Glutamatergic neuron (in vitro differentiated cells): Measurements from ENCODE around the gene CST3. TPM values are rescaled to one million over a fixed set of nuclear protein-coding genes. Genes with fewer than 3 reads are reported as not detected.

Experiments
- DNase-seq: peaks from one replicate; pipeline ENCODE4 v3.0.0; 2022
- H3K27ac Mint-ChIP-seq: one replicate; pipeline ENCODE4 v1.8.0; 2020; ENCODE audit warnings: mild to moderate bottlenecking, mixed read lengths, inconsistent platforms; ENCODE audit not compliant: unreplicated experiment
- H3K27me3 Mint-ChIP-seq: one replicate; pipeline ENCODE4 v1.8.0; 2020; ENCODE audit warnings: mild to moderate bottlenecking, moderate library complexity, mixed read lengths, inconsistent platforms; ENCODE audit not compliant: unreplicated experiment
- H3K36me3 Mint-ChIP-seq: one replicate; pipeline ENCODE4 v1.8.0; 2020; ENCODE audit warnings: mild to moderate bottlenecking, mixed read lengths, inconsistent platforms; ENCODE audit not compliant: unreplicated experiment
- H3K4me1 Mint-ChIP-seq: one replicate; pipeline ENCODE4 v1.8.0; 2020; ENCODE audit warnings: mild to moderate bottlenecking, low read depth, mixed read lengths, inconsistent platforms; ENCODE audit not compliant: unreplicated experiment
- H3K4me3 Mint-ChIP-seq: one replicate; pipeline ENCODE4 v1.8.0; 2020; ENCODE audit warnings: mild to moderate bottlenecking, mixed read lengths, inconsistent platforms; ENCODE audit not compliant: unreplicated experiment
- H3K9me3 Mint-ChIP-seq: one replicate; pipeline ENCODE4 v1.8.0; 2020; ENCODE audit warnings: mild to moderate bottlenecking, moderate library complexity, mixed read lengths, inconsistent platforms; ENCODE audit not compliant: unreplicated experiment
- total RNA-seq: library from RNA; stranded (reverse); fragmentation: NEBNext Ultra II Directional; extraction: Animal tissue kit (Norgen Biotek cat#: 25700); gene quantifications from one replicate; pipeline ENCODE4 v1.2.1, GENCODE V29; 2021; ENCODE audit not compliant: unreplicated experiment
- TF ChIP-seq, protein P1 (sequence below): fragments of 200-600 bp; sonication (generic); IDR thresholded peaks from one replicate; pipeline ENCODE4 v1.5.0; 2021; ENCODE audit not compliant: partially characterized antibody, unreplicated experiment

CST3 gene
- total RNA-seq, 1 donor from 2014 or later: 224 TPM

DNA sequence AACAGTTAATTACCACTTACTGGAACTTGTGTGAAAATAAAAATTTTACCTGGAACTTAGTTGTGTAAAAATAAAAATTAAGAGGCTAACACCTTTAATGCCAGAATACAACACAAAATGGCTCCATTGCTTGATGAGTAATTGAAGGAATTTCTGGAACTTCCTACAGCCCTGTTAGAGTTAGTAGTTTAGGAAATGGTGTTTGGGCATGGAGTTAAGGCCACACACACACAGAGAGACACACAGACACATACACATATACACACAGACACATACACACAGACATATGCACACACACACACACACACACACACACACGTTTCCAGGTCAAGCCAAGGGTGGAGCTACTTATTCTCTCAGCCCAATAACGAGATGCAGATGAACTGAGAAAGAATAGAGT is 20.6 kb upstream of the CST3 start:
- Mint-ChIP-seq H3K27me3 (peaks cover 1% of the 10 kb centered on the region), H3K4me1 (no peaks in the 10 kb centered on the region)

DNA sequence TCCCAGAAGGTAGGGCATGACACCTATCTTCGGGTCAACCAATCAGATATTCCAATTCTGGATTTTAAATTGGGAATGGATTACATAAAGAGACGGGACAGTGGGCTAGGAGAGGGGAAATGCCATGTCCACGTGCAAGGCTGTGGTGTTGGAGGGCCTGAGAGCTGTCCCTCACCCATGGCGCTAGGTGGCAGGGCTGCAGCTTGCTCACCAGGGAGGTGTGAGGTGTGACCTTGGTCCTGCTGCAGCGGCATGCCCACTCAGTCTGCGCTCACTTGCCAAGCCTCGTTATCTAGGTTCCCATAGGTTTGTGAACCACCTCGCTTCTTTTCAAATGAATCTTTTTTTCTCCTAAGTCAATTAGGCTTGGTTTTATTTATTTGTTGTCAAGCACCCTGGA is 19.4 kb upstream of the CST3 start:
- Mint-ChIP-seq H3K4me1 (no peaks in the 10 kb centered on the region), H3K4me3 (no peak overlapping the region), H3K27me3 (peaks cover 2% of the 10 kb centered on the region), H3K36me3 (no peaks in the 10 kb centered on the region), H3K9me3 (peaks cover 2% of the 10 kb centered on the region), H3K27ac (no peak overlapping the region)
- TF ChIP-seq, protein P1, sequence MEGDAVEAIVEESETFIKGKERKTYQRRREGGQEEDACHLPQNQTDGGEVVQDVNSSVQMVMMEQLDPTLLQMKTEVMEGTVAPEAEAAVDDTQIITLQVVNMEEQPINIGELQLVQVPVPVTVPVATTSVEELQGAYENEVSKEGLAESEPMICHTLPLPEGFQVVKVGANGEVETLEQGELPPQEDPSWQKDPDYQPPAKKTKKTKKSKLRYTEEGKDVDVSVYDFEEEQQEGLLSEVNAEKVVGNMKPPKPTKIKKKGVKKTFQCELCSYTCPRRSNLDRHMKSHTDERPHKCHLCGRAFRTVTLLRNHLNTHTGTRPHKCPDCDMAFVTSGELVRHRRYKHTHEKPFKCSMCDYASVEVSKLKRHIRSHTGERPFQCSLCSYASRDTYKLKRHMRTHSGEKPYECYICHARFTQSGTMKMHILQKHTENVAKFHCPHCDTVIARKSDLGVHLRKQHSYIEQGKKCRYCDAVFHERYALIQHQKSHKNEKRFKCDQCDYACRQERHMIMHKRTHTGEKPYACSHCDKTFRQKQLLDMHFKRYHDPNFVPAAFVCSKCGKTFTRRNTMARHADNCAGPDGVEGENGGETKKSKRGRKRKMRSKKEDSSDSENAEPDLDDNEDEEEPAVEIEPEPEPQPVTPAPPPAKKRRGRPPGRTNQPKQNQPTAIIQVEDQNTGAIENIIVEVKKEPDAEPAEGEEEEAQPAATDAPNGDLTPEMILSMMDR: no peak
- no peak for DNase-seq

More for the DNA sequence above, 20.6 kb upstream of the CST3 start:
- Mint-ChIP-seq H3K36me3 (no peaks in the 10 kb centered on the region), H3K9me3 (peaks cover 2% of the 10 kb centered on the region), H3K27ac (no peak overlapping the region), H3K4me3 (no peak overlapping the region)
- no peak for DNase-seq
- TF ChIP-seq, protein P1: no peak

DNA sequence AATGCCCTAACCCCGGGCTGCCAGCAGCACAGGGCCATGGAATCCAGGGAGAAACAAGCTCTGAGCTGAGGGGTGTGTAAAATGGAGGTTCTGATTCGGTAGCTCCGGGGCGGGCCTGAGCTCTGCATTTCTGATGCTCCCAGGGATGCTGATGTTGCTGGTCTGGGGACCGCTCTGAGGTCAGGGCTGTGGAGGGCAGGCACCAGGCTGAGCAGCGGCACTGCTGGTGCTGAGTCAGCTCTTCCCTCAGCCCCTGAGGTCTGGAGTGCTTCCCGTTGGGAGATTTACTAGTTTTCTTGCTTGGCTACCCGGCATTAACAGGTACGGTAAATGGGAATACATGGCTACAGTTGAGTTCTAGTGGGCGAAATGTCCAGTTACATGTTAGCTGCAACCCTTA is 18.6 kb upstream of the CST3 start:
- Mint-ChIP-seq H3K9me3 (peaks cover 2% of the 10 kb centered on the region), H3K4me3 (no peak overlapping the region), H3K36me3 (no peaks in the 10 kb centered on the region), H3K4me1 (no peaks in the 10 kb centered on the region), H3K27me3 (peaks cover 2% of the 10 kb centered on the region), H3K27ac (no peak overlapping the region)
- TF ChIP-seq, protein P1: no peak
- DNase-seq: no peak

DNA sequence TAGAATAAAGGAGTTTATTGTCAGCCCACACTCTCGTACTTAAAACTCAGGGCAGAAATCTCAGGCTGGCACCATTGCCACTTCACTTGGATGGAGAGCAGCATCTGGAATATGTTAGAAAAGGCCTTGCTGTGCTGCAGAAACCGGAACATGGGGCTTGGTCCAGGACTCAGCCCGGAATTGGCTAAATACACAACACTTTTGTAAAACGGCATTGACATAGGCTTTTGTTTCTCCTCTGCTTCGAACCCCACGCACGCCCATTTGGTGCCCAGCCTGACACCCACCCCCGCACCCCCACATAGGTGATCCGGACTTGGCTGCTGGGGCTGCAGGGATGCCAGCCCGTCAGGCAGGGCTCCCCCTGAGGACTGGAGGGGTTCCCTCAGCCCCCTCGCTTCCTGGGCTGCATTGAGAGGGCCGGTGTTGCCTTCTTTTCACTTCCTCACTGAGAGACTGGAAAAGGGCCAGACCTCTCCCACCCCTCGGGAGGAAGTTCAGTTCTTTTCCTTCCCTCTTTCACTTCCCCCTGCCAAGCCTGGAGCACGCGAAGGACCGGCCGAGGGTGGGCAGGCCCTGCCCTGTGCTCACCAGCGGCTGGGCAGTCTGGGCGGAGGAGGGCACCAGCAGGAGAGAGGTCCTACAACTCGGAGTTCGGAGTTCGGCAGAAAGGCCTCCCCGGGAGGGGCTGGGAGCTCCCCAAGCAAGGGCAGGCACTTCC is 17.9 kb upstream of the CST3 start:
- peaks cover 2% of the 10 kb centered on the region for H3K9me3 Mint-ChIP-seq
- TF ChIP-seq, protein P1: no peak
- H3K4me1 Mint-ChIP-seq: no peaks in the 10 kb centered on the region
- H3K27me3 Mint-ChIP-seq: peaks cover 2% of the 10 kb centered on the region
- H3K27ac Mint-ChIP-seq: no peak overlapping the region
- H3K36me3 Mint-ChIP-seq: no peaks in the 10 kb centered on the region
- no peak overlapping the region for H3K4me3 Mint-ChIP-seq
- DNase-seq: no peak

DNA sequence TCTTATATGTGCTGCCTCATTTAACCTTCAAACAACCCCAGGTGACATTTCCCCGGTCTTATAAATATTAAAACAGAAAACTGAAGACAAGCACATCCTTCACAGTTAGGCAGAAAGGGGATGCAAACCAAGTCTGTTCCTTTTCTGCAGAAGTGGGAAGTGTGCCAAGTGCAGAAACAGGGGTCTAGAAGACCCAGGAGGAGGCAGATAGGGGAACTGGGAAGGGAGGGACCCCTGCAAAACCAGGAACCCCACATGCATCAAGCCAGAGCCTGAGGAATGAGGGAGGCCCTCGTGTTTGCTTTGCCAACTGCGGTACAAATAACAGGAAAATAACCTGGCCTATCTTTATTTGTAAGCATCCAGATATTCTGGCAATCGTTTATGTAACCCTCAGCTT is 17.0 kb upstream of the CST3 start:
- Mint-ChIP-seq H3K4me1 (no peaks in the 10 kb centered on the region), H3K4me3 (no peak overlapping the region)

More for the DNA sequence above, 17.0 kb upstream of the CST3 start:
- H3K27ac Mint-ChIP-seq: no peak overlapping the region
- H3K27me3 Mint-ChIP-seq: peaks cover 2% of the 10 kb centered on the region
- TF ChIP-seq, protein P1: no peak
- no peaks in the 10 kb centered on the region for H3K9me3 Mint-ChIP-seq
- H3K36me3 Mint-ChIP-seq: no peaks in the 10 kb centered on the region
- no peak for DNase-seq
